Measurements from ENCODE around the gene TSEN2. TPM values are rescaled to one million over a fixed set of nuclear protein-coding genes. Genes with fewer than 3 reads are reported as not detected.
A peak's percentile ranks its signal among the peaks of the same experiment; 100 is the strongest.

Gene TSEN2
- total and polyA plus RNA-seq, 9 of the 15 experiments (the other 6 are each of a cell fraction or from before 2014, with no cell fraction given), result 38.5 to 76.3 (median 46.6) TPM

DNA sequence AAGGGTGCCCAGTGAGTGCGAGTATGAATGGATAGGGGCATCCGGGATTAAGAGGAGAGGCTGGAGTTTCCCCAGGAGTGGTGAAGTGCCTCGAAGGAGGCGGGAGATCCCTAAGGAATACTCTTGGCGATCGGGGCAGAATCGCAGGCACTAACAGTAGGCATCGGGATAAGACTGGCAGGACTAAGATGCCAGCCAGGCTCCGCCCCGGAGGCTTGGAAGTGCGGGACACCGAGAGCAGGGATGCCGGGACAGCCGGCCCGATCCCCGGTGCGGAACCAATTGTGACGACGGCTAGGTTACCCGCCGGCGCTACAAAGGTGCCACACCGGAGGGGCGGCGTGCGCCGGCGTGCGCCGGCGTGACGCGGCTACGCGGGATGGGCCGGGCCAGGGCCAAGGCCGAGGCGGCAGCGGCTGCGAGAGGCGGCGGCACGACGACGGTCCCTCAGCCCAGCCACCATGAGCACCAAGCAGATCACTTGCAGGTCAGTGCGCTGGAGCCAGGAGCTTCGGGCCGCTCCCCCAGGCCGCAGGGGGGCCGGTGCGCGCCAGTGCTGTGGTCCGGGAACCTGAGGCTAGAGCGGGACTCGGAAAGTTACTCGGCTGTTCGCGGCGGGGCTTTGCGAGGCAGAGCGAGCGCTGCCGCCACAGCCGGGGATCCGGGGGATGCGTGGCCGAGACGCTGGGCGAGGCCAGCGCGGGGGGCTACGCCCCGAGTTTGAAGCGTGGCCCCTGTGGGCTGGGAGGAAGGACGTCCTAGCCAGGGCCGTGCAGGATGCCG, 72.6 kb downstream of the TSEN2 start, which contains the start of gene MKRN2 (continued):
- TF ChIP-seq, protein P1, sequence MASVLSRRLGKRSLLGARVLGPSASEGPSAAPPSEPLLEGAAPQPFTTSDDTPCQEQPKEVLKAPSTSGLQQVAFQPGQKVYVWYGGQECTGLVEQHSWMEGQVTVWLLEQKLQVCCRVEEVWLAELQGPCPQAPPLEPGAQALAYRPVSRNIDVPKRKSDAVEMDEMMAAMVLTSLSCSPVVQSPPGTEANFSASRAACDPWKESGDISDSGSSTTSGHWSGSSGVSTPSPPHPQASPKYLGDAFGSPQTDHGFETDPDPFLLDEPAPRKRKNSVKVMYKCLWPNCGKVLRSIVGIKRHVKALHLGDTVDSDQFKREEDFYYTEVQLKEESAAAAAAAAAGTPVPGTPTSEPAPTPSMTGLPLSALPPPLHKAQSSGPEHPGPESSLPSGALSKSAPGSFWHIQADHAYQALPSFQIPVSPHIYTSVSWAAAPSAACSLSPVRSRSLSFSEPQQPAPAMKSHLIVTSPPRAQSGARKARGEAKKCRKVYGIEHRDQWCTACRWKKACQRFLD (CRISPR knock-in tag; IDR thresholded peaks at IDR 0.05), result no peak; the same call in 1 of the 2 replicates
- TF ChIP-seq PTBP1 (IDR thresholded peaks at IDR 0.05; ENCODE audit: low read depth, low read length), result 0 out of 2 replicates have a peak, but pooled peaks have one; percentile 26
- TF ChIP-seq, protein P2, sequence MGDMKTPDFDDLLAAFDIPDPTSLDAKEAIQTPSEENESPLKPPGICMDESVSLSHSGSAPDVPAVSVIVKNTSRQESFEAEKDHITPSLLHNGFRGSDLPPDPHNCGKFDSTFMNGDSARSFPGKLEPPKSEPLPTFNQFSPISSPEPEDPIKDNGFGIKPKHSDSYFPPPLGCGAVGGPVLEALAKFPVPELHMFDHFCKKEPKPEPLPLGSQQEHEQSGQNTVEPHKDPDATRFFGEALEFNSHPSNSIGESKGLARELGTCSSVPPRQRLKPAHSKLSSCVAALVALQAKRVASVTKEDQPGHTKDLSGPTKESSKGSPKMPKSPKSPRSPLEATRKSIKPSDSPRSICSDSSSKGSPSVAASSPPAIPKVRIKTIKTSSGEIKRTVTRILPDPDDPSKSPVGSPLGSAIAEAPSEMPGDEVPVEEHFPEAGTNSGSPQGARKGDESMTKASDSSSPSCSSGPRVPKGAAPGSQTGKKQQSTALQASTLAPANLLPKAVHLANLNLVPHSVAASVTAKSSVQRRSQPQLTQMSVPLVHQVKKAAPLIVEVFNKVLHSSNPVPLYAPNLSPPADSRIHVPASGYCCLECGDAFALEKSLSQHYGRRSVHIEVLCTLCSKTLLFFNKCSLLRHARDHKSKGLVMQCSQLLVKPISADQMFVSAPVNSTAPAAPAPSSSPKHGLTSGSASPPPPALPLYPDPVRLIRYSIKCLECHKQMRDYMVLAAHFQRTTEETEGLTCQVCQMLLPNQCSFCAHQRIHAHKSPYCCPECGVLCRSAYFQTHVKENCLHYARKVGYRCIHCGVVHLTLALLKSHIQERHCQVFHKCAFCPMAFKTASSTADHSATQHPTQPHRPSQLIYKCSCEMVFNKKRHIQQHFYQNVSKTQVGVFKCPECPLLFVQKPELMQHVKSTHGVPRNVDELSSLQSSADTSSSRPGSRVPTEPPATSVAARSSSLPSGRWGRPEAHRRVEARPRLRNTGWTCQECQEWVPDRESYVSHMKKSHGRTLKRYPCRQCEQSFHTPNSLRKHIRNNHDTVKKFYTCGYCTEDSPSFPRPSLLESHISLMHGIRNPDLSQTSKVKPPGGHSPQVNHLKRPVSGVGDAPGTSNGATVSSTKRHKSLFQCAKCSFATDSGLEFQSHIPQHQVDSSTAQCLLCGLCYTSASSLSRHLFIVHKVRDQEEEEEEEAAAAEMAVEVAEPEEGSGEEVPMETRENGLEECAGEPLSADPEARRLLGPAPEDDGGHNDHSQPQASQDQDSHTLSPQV (IDR thresholded peaks at IDR 0.05), result peak; percentile 80
- TF ChIP-seq, protein P3, sequence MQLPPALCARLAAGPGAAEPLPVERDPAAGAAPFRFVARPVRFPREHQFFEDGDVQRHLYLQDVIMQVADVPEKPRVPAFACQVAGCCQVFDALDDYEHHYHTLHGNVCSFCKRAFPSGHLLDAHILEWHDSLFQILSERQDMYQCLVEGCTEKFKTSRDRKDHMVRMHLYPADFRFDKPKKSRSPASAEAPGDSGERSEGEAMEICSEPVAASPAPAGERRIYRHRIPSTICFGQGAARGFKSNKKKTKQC (CRISPR knock-in tag; IDR thresholded peaks at IDR 0.05), result peak; percentile 92
- TF ChIP-seq PRPF4 (IDR thresholded peaks at IDR 0.05; ENCODE audit: insufficient read depth, low read depth, low read length, poor library complexity, severe bottlenecking), result no peak
- TF ChIP-seq MTA1 (IDR thresholded peaks at IDR 0.05; ENCODE audit: borderline replicate concordance), result 0 out of 2 replicates have a peak, but pooled peaks have one; percentile 9
- TF ChIP-seq, protein P4, sequence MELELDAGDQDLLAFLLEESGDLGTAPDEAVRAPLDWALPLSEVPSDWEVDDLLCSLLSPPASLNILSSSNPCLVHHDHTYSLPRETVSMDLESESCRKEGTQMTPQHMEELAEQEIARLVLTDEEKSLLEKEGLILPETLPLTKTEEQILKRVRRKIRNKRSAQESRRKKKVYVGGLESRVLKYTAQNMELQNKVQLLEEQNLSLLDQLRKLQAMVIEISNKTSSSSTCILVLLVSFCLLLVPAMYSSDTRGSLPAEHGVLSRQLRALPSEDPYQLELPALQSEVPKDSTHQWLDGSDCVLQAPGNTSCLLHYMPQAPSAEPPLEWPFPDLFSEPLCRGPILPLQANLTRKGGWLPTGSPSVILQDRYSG (tag; conservative IDR thresholded peaks at IDR 0.05; ENCODE audit: low read depth), result no peak
- peak; percentile 96 for TF ChIP-seq FUS (optimal IDR thresholded peaks at IDR 0.05; ENCODE audit: low read depth, low read length)
- TF ChIP-seq ETV6 (IDR thresholded peaks at IDR 0.05; ENCODE audit: borderline replicate concordance in 1 of 2, low read depth in 2 of 2, low read length in 1 of 2), result peak in 1 of 2 experiments; percentile 56; a peak in 1 of 4 replicates
- TF ChIP-seq ETV6 (CRISPR knock-in tag; IDR thresholded peaks at IDR 0.05; ENCODE audit: borderline replicate concordance), result no peak
- TF ChIP-seq KLF10 (CRISPR knock-in tag; IDR thresholded peaks at IDR 0.05), result no peak
- TF ChIP-seq, protein P5, sequence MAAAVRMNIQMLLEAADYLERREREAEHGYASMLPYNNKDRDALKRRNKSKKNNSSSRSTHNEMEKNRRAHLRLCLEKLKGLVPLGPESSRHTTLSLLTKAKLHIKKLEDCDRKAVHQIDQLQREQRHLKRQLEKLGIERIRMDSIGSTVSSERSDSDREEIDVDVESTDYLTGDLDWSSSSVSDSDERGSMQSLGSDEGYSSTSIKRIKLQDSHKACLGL (CRISPR knock-in tag; IDR thresholded peaks at IDR 0.05; ENCODE audit: borderline replicate concordance, poor library complexity, severe bottlenecking), result peak; percentile 38
- peak; percentile 47 for TF ChIP-seq FOSL1 (tag; conservative IDR thresholded peaks at IDR 0.05)
- 0 out of 2 replicates have a peak, but pooled peaks have one; percentile 36 for TF ChIP-seq RFX5 (IDR thresholded peaks at IDR 0.05; ENCODE audit: low read depth, low read length)
- TF ChIP-seq CSDE1 (IDR thresholded peaks at IDR 0.05), result peak in 1 of 2 experiments; percentile 74; a peak in 1 of 4 replicates
- peak; percentile 76 for TF ChIP-seq JUND (IDR thresholded peaks at IDR 0.05; ENCODE audit: borderline replicate concordance, low read depth, low read length)
- peak; percentile 71; the same call in 1 of the 3 replicates for TF ChIP-seq JUND (tag; IDR thresholded peaks at IDR 0.05; ENCODE audit: borderline replicate concordance, low read depth, low read length)
- TF ChIP-seq NCOA6 (IDR thresholded peaks at IDR 0.05), result peak; percentile 92
- TF ChIP-seq SAFB (IDR thresholded peaks at IDR 0.05; ENCODE audit: borderline replicate concordance, low read depth, low read length), result peak; percentile 51; the same call in 1 of the 2 replicates

Data from K562 (cell line).